Muscle of arm (tissue), 12 donors: ENCODE results near the gene NOS3. TPM values are rescaled to one million over a fixed set of nuclear protein-coding genes. Genes with fewer than 3 reads are reported as not detected.

Experiments
- DNase-seq: peaks from one replicate; pipeline ENCODE4 v3.0.0-alpha.2; 2013
- polyA plus RNA-seq, 12 donors: library from polyadenylated mRNA; unstranded; fragments of 120-200 nt; gene quantifications; one replicate each; pipeline ENCODE4 v1.2.1, GENCODE V29; 2013; ENCODE audit not compliant: insufficient read length in 12 of 12

NOS3 gene
- polyA plus RNA-seq, 12 donors, result 4.3 to 15.7 (median 6.2) TPM; not detected in 1

GRCh38 chr7:151056666-151057505 lies 66.1 kb downstream of the NOS3 start:
- no peak for DNase-seq

- DNase-seq, result no peak
Observed at GRCh38 chr7:151057506-151057988, 66.7 kb downstream of the NOS3 start, which contains the start of gene CDK5. CDK5 (minus strand) TSS chr7:151057897; CDS start chr7:151057848, 49 bp downstream.

- DNase-seq, result peak; percentile 99
Observed at GRCh38 chr7:151057989-151058780, 67.4 kb downstream of the NOS3 start.

- DNase-seq, result no peak
Observed at GRCh38 chr7:151058781-151059366, 68.1 kb downstream of the NOS3 start.

GRCh38 chr7:151059367-151060112 lies 68.7 kb downstream of the NOS3 start, which contains the start of gene SLC4A2:
SLC4A2 (plus strand) TSS chr7:151059589; CDS start chr7:151061988, 2,399 bp downstream.
- peak; percentile 77 for DNase-seq

GRCh38 chr7:151060113-151060415 lies 69.2 kb downstream of the NOS3 start:
- DNase-seq, result no peak

- DNase-seq, result no peak
Observed at GRCh38 chr7:151060416-151061212, 69.8 kb downstream of the NOS3 start.

- no peak for DNase-seq
Observed at GRCh38 chr7:151061213-151062110, 70.6 kb downstream of the NOS3 start.

GRCh38 chr7:151062111-151062398 lies 71.2 kb downstream of the NOS3 start:
- no peak for DNase-seq

GRCh38 chr7:151062399-151063211 lies 71.8 kb downstream of the NOS3 start:
- DNase-seq, result no peak

GRCh38 chr7:151063212-151063561 lies 72.4 kb downstream of the NOS3 start:
- no peak for DNase-seq

Other genes starting within 250 kb of the NOS3 start
- 10 to 100 TPM in 10 of 12 donors, 1 to 10 TPM in 1, not detected in 1; 7.9 to 35.3 (median 16.0) TPM for gene TMEM176B, start 190.7 kb upstream of the NOS3 start, polyA plus RNA-seq
- gene TMEM176A, start 190.2 kb upstream of the NOS3 start, polyA plus RNA-seq, result 10 to 100 TPM in 9 of 12 donors, 1 to 10 TPM in 2, not detected in 1; 8.3 to 27.0 (median 12.8) TPM
- gene AOC1, start 138.5 kb upstream of the NOS3 start, polyA plus RNA-seq, result 10 to 100 TPM in 1 of 12 donors, under 1 TPM in 7, not detected in 4; 0.13 to 19.9 (median 0.39) TPM
- gene KCNH2, start 12.7 kb upstream of the NOS3 start, polyA plus RNA-seq, result 10 to 100 TPM in 10 of 12 donors, 1 to 10 TPM in 1, not detected in 1; 9.1 to 28.0 (median 14.8) TPM
- gene ATG9B, start 33.5 kb downstream of the NOS3 start, polyA plus RNA-seq, result 1 to 10 TPM in 3 of 12 donors, under 1 TPM in 7, not detected in 2; 0.51 to 2.3 (median 0.89) TPM
- gene ABCB8, start 37.4 kb downstream of the NOS3 start, polyA plus RNA-seq, result 10 to 100 TPM in 11 of 12 donors, not detected in 1; 12.2 to 33.6 (median 18.1) TPM
- 1 to 10 TPM in 10 of 12 donors, not detected in 2; 1.5 to 7.7 (median 4.1) TPM for gene ASIC3, start 57.5 kb downstream of the NOS3 start, polyA plus RNA-seq
- 10 to 100 TPM in 1 of 12 donors, 1 to 10 TPM in 9, not detected in 2; 7.7 to 12.7 (median 8.8) TPM for gene CDK5, start 66.9 kb downstream of the NOS3 start, polyA plus RNA-seq
- 100 to 1,000 TPM in 1 of 12 donors, 10 to 100 TPM in 10, not detected in 1; 43.4 to 124 (median 52.7) TPM for gene SLC4A2, start 68.6 kb downstream of the NOS3 start, polyA plus RNA-seq
- 100 to 1,000 TPM in 1 of 12 donors, 10 to 100 TPM in 10, not detected in 1; 52.7 to 146 (median 55.3) TPM for gene FASTK, start 89.8 kb downstream of the NOS3 start, polyA plus RNA-seq
- gene TMUB1, start 92.5 kb downstream of the NOS3 start, polyA plus RNA-seq, result 10 to 100 TPM in 11 of 12 donors, not detected in 1; 21.5 to 49.2 (median 26.8) TPM
- 10 to 100 TPM in 11 of 12 donors, not detected in 1; 62.4 to 86.8 (median 70.9) TPM for gene AGAP3, start 95.5 kb downstream of the NOS3 start, polyA plus RNA-seq
- gene GBX1, start 176.7 kb downstream of the NOS3 start, polyA plus RNA-seq, result 1 to 10 TPM in 7 of 12 donors, under 1 TPM in 3, not detected in 2; 0.30 to 4.1 (median 1.5) TPM
- gene ASB10, start 196.2 kb downstream of the NOS3 start, polyA plus RNA-seq, result 1 to 10 TPM in 10 of 12 donors, not detected in 2; 1.7 to 6.3 (median 3.3) TPM
- gene H2BK1, start 219.5 kb downstream of the NOS3 start, polyA plus RNA-seq, result not detected
- gene ABCF2, start 236.2 kb downstream of the NOS3 start, polyA plus RNA-seq, result 10 to 100 TPM in 10 of 12 donors, 1 to 10 TPM in 1, not detected in 1; 9.8 to 21.5 (median 17.3) TPM
- gene CHPF2, start 241.5 kb downstream of the NOS3 start, polyA plus RNA-seq, result 10 to 100 TPM in 11 of 12 donors, not detected in 1; 15.9 to 26.8 (median 21.6) TPM